ENCODE results near the gene NR6A1. TPM values are rescaled to one million over a fixed set of nuclear protein-coding genes. Genes with fewer than 3 reads are reported as not detected.
A peak's percentile ranks its signal among the peaks of the same experiment; 100 is the strongest.

NR6A1 gene
- polyA plus RNA-seq, 2 of the 4 experiments (the other 2 are of a cell fraction), result 1.7 to 3.3 TPM

- H3K4me3 ChIP-seq, result no peak overlapping the region
- DNase-seq (ENCODE audit: low read depth in 1 of 2, low spot score in 1 of 2), result no peak
- FAIRE-seq, result no peak
- no peaks in the 10 kb centered on the region for H3K4me1 ChIP-seq
- ChIA-PET POLR2A (no interaction called here), CTCF (no interaction called here)
- WGBS (ENCODE audit: missing lambda C conversion rate), result 80% methylated on average over 16 of the region's 17 CpGs
- TF ChIP-seq EHF (CRISPR knock-in tag; IDR thresholded peaks at IDR 0.05) (no peak), HES2 (IDR thresholded peaks at IDR 0.05) (no peak), JUNB (IDR thresholded peaks at IDR 0.05) (no peak)
- 0 out of 3 replicates have a peak, but pooled peaks cover 6% of the 10 kb centered on the region for H3K9me3 ChIP-seq
- no peak overlapping the region for H3K27ac ChIP-seq
- ATAC-seq, result peak in 1 of 2 experiments; percentile 28; a peak in 3 of 6 replicates
- no peak overlapping the region for H3K4me2 ChIP-seq
Observed at GRCh38 chr9:124467410-124468060, 303.6 kb downstream of the NR6A1 start.

Small RNA genes within 50 kb of the gene (small RNA-seq; reads per million reads assigned to genes)
- gene MIR181A2 (19.2 to 599 (median 275) reads per million in 6 experiments), gene MIR181B2 (16.0 to 1,312 (median 1,023) reads per million in 6 experiments), gene RN7SL302P (0 reads per million in 6 experiments)

Other genes starting within 250 kb of the NR6A1 start
- 8.2 and 11.8 TPM in 2 replicates for gene OLFML2A, start 5.8 kb upstream of the NR6A1 start, polyA plus RNA-seq (2011; rRNA removed)
- gene OLFML2A, start 5.8 kb upstream of the NR6A1 start, polyA plus RNA-seq (2017; fragmentation: RNase III; extraction: RNeasy Plus Mini Kit Qiagen cat#74134 plus additional on column Dnase treatment), result 11.3 to 16.2 TPM (median 14.5 TPM) in 3 replicates
- gene WDR38, start 82.1 kb upstream of the NR6A1 start, polyA plus RNA-seq (2011; rRNA removed), result not detected in 2 replicates
- 0.12 TPM in 1 of 3 replicates, not detected in the others for gene WDR38, start 82.1 kb upstream of the NR6A1 start, polyA plus RNA-seq (2017; fragmentation: RNase III; extraction: RNeasy Plus Mini Kit Qiagen cat#74134 plus additional on column Dnase treatment)
- 3,076 and 3,452 TPM in 2 replicates for gene RPL35, start 90.6 kb upstream of the NR6A1 start, polyA plus RNA-seq (2011; rRNA removed)
- 2,179 to 2,449 TPM (median 2,307 TPM) in 3 replicates for gene RPL35, start 90.6 kb upstream of the NR6A1 start, polyA plus RNA-seq (2017; fragmentation: RNase III; extraction: RNeasy Plus Mini Kit Qiagen cat#74134 plus additional on column Dnase treatment)
- 44.9 and 62.8 TPM in 2 replicates for gene ARPC5L, start 90.8 kb upstream of the NR6A1 start, polyA plus RNA-seq (2011; rRNA removed)
- 59.4 to 65.6 TPM (median 59.9 TPM) in 3 replicates for gene ARPC5L, start 90.8 kb upstream of the NR6A1 start, polyA plus RNA-seq (2017; fragmentation: RNase III; extraction: RNeasy Plus Mini Kit Qiagen cat#74134 plus additional on column Dnase treatment)
- gene GOLGA1, start 169.8 kb upstream of the NR6A1 start, polyA plus RNA-seq (2011; rRNA removed), result 19.4 and 29.5 TPM in 2 replicates
- gene GOLGA1, start 169.8 kb upstream of the NR6A1 start, polyA plus RNA-seq (2017; fragmentation: RNase III; extraction: RNeasy Plus Mini Kit Qiagen cat#74134 plus additional on column Dnase treatment), result 10.0 to 10.9 TPM (median 10.5 TPM) in 3 replicates

All from A549 (cell line).